ENCODE measurements around the gene TUBA1B. TPM values are rescaled to one million over a fixed set of nuclear protein-coding genes. Genes with fewer than 3 reads are reported as not detected.

The TUBA1B gene
- total RNA-seq, 1 donor from 2014 or later, result 939 TPM

GRCh38 chr12:49089821-49090773 is 41.1 kb downstream of the TUBA1B start:
- Mint-ChIP-seq H3K9me3 (ENCODE audit: unreplicated experiment) (no peaks in the 10 kb centered on the region), H3K27me3 (ENCODE audit: low read depth, unreplicated experiment) (peaks cover 34% of the 10 kb centered on the region), H3K4me1 (ENCODE audit: low read depth, unreplicated experiment) (peaks cover 9% of the 10 kb centered on the region), H3K4me3 (ENCODE audit: unreplicated experiment) (peak overlapping the region; percentile 69), H3K36me3 (ENCODE audit: low read depth, unreplicated experiment) (peaks cover 3% of the 10 kb centered on the region), H3K27ac (ENCODE audit: unreplicated experiment) (peak overlapping the region; percentile 79)
- no peak for FAIRE-seq
- H3K27me3 ChIP-seq (ENCODE audit: insufficient read depth, low read length), result peaks cover 54% of the 10 kb centered on the region
- H3K4me1 ChIP-seq (ENCODE audit: insufficient read depth, low read length), result peaks cover 32% of the 10 kb centered on the region
- peak; percentile 18 for TF ChIP-seq CTCF (IDR thresholded peaks at IDR 0.05; ENCODE audit: insufficient read depth, low read depth, low read length)
- TF ChIP-seq EZH2 (IDR thresholded peaks at IDR 0.05; ENCODE audit: insufficient read depth, low read length), result peak; percentile 63
- DNase-seq (ENCODE audit: low read depth), result peak; percentile 32
- H3K79me2 ChIP-seq (ENCODE audit: insufficient read depth, low read length), result no peaks in the 10 kb centered on the region
- H3K4me2 ChIP-seq (ENCODE audit: low read length), result peak overlapping the region; percentile 84
- H3K9me3 ChIP-seq (ENCODE audit: insufficient read depth, low read depth, low read length), result no peaks in the 10 kb centered on the region
- no peak overlapping the region for H3K9ac ChIP-seq (ENCODE audit: low read length)
- H3K27ac ChIP-seq (ENCODE audit: low read depth, low read length), result no peak overlapping the region
- H4K20me1 ChIP-seq (ENCODE audit: insufficient read depth, low read length), result peaks cover 22% of the 10 kb centered on the region
- peak overlapping the region; percentile 65 for H2AFZ ChIP-seq (ENCODE audit: low read depth, low read length)
- H3K4me3 ChIP-seq (ENCODE audit: insufficient read depth, low read depth, low read length), result peak overlapping the region; percentile 47
- no peaks in the 10 kb centered on the region for H3K36me3 ChIP-seq (ENCODE audit: insufficient read depth, low read length)

GRCh38 chr12:49088932-49089330 is 42.3 kb downstream of the TUBA1B start:
- H3K27ac Mint-ChIP-seq (ENCODE audit: unreplicated experiment), result no peak overlapping the region
- Histone ChIP-seq H3K4me3 (ENCODE audit: insufficient read depth, low read depth, low read length) (no peak overlapping the region), H3K27me3 (ENCODE audit: insufficient read depth, low read length) (peaks cover 44% of the 10 kb centered on the region), H3K9me3 (ENCODE audit: insufficient read depth, low read depth, low read length) (no peaks in the 10 kb centered on the region), H3K9ac (ENCODE audit: low read length) (no peak overlapping the region), H3K79me2 (ENCODE audit: insufficient read depth, low read length) (no peaks in the 10 kb centered on the region), H3K4me2 (ENCODE audit: low read length) (no peak overlapping the region), H2AFZ (ENCODE audit: low read depth, low read length) (no peak overlapping the region), H3K4me1 (ENCODE audit: insufficient read depth, low read length) (peaks cover 22% of the 10 kb centered on the region), H3K36me3 (ENCODE audit: insufficient read depth, low read length) (no peaks in the 10 kb centered on the region), H4K20me1 (ENCODE audit: insufficient read depth, low read length) (peaks cover 17% of the 10 kb centered on the region), H3K27ac (ENCODE audit: low read depth, low read length) (no peak overlapping the region)
- no peaks in the 10 kb centered on the region for H3K9me3 Mint-ChIP-seq (ENCODE audit: unreplicated experiment)
- no peaks in the 10 kb centered on the region for H3K36me3 Mint-ChIP-seq (ENCODE audit: low read depth, unreplicated experiment)
- no peak overlapping the region for H3K4me3 Mint-ChIP-seq (ENCODE audit: unreplicated experiment)
- no peak for FAIRE-seq
- H3K27me3 Mint-ChIP-seq (ENCODE audit: low read depth, unreplicated experiment), result peaks cover 29% of the 10 kb centered on the region
- TF ChIP-seq CTCF (IDR thresholded peaks at IDR 0.05; ENCODE audit: insufficient read depth, low read depth, low read length), result no peak
- TF ChIP-seq EZH2 (IDR thresholded peaks at IDR 0.05; ENCODE audit: insufficient read depth, low read length), result no peak
- H3K4me1 Mint-ChIP-seq (ENCODE audit: low read depth, unreplicated experiment), result peaks cover 9% of the 10 kb centered on the region
- no peak for DNase-seq (ENCODE audit: low read depth)

All from astrocyte (in vitro differentiated cells and primary cell).